ENCODE data around the gene CLEC2D.

GRCh38 chr12:9731393-9731792 is 61.9 kb downstream of the CLEC2D start:
- TF ChIP-seq POLR2A (IDR thresholded peaks at IDR 0.05; ENCODE audit: low read length) = no peak
- no peak for TF ChIP-seq GATA1 (IDR thresholded peaks at IDR 0.05; ENCODE audit: low read depth, low read length)

All from erythroblast (primary cell).